ENCODE measurements around the gene MIDN.

GRCh38 chr19:1286487-1287353 lies 38.3 kb downstream of the MIDN start:
- no peak for TF ChIP-seq POLR2A (IDR thresholded peaks at IDR 0.05; ENCODE audit: low read depth, low read length)
- no peak for TF ChIP-seq TAF1 (IDR thresholded peaks at IDR 0.05; ENCODE audit: borderline replicate concordance, low read depth, low read length)
- no peak for TF ChIP-seq POLR2AphosphoS5 (IDR thresholded peaks at IDR 0.05; ENCODE audit: low read depth, low read length)

All from GM12892 (cell line).